Uterus (tissue), 4 donors: ENCODE measurements around the gene SPHK2. TPM values are rescaled to one million over a fixed set of nuclear protein-coding genes. Genes with fewer than 3 reads are reported as not detected.

ENCODE experiments used
- DNase-seq, 2 donors: peaks; one replicate each; pipeline ENCODE4 v3.0.0-alpha.2; 2019 to 2020
- H3K27ac ChIP-seq, 2 donors: fragments of 200-600 bp; sonication (generic); 1 replicate in 1 of 2; 2 replicates in 1 of 2; pipeline ENCODE4 v1.5.1; 2016 to 2018
- H3K27me3 ChIP-seq, 2 donors: fragments of 200-600 bp; sonication (generic); one replicate each; pipeline ENCODE4 v1.5.1; 2018 to 2019; ENCODE audit warnings: control low read depth in 1 of 2
- H3K36me3 ChIP-seq, 2 donors: fragments of 200-600 bp; sonication (generic); one replicate each; pipeline ENCODE4 v1.5.1; 2019; ENCODE audit warnings: control low read depth in 1 of 2
- H3K4me1 ChIP-seq, 2 donors: fragments of 200-600 bp; sonication (generic); one replicate each; pipeline ENCODE4 v1.5.1; 2018 to 2019; ENCODE audit warnings: control low read depth in 1 of 2
- H3K4me3 ChIP-seq, 2 donors: fragments of 200-600 bp; sonication (generic); 1 replicate in 1 of 2; 2 replicates in 1 of 2; pipeline ENCODE4 v1.5.1; 2018 to 2019; ENCODE audit warnings: mild to moderate bottlenecking in 1 of 2
- H3K9me3 ChIP-seq, 2 donors: fragments of 200-600 bp; sonication (generic); one replicate each; pipeline ENCODE4 v1.5.1; 2019; ENCODE audit warnings: control low read depth in 1 of 2
- CTCF ChIP-seq, 4 experiments: fragments of 200-600 bp in 2 of 4; fragments of 450-650 bp in 2 of 4; sonication (generic) in 2 of 4; IDR thresholded peaks; one replicate each; pipeline ENCODE4 v1.5.1; 2016 to 2019; ENCODE audit warnings: antibody characterized with exemption in 4 of 4, mild to moderate bottlenecking in 2 of 4, moderate library complexity in 1 of 4
- POLR2A ChIP-seq, 2 donors: fragments of 450-650 bp; IDR thresholded peaks; one replicate each; pipeline ENCODE4 v1.6.1; 2016; ENCODE audit warnings: antibody characterized with exemption in 2 of 2, mild to moderate bottlenecking in 1 of 2, moderate library complexity in 1 of 2
- intact Hi-C: fragments of 100-400 bp; cut with DNase I; formaldehyde crosslinking; loops from one replicate; pipeline ENCODE4 v1.15.1; 2023; ENCODE audit warnings: low total_unique reads
- total RNA-seq, 4 donors: library from RNA; depleted of rRNA in 3 of 4; stranded (reverse); fragments of >200 nt in 3 of 4; gene quantifications; one replicate each; pipeline versions ENCODE4 v1.1.0 to v1.2.4, GENCODE V29; 2014 to 2023
- donor health status: DM: yes; HTN: yes; CAD: no.

Gene SPHK2
- total RNA-seq, 4 donors from 2014 or later, result 10.0 to 27.2 (median 21.7) TPM

GRCh38 chr19:48596679-48597465 is 22.4 kb upstream of the SPHK2 start:
- no peak for DNase-seq
- no peak overlapping the region for H3K27ac ChIP-seq
- no peaks in the 10 kb centered on the region for H3K27me3 ChIP-seq
- H3K36me3 ChIP-seq, result no peaks in the 10 kb centered on the region
- no peak overlapping the region for H3K4me3 ChIP-seq
- TF ChIP-seq CTCF (IDR thresholded peaks at IDR 0.05), result no peak
- no peak for TF ChIP-seq POLR2A (IDR thresholded peaks at IDR 0.05)
- no peaks in the 10 kb centered on the region for H3K9me3 ChIP-seq
- no peaks in the 10 kb centered on the region for H3K4me1 ChIP-seq
- intact Hi-C loops, result no loop called here

GRCh38 chr19:48598996-48599700 is 20.2 kb upstream of the SPHK2 start:
- no peaks in the 10 kb centered on the region for H3K27me3 ChIP-seq
- no peak overlapping the region for H3K27ac ChIP-seq
- H3K4me1 ChIP-seq, result no peaks in the 10 kb centered on the region
- intact Hi-C loops, result no loop called here
- TF ChIP-seq POLR2A (IDR thresholded peaks at IDR 0.05), result no peak
- TF ChIP-seq CTCF (IDR thresholded peaks at IDR 0.05), result no peak
- no peaks in the 10 kb centered on the region for H3K9me3 ChIP-seq
- H3K36me3 ChIP-seq, result no peaks in the 10 kb centered on the region
- no peak for DNase-seq
- no peak overlapping the region for H3K4me3 ChIP-seq

- no peak overlapping the region for H3K27ac ChIP-seq
- intact Hi-C loops, result no loop called here
- H3K27me3 ChIP-seq, result no peaks in the 10 kb centered on the region
- H3K36me3 ChIP-seq, result no peaks in the 10 kb centered on the region
- no peak for DNase-seq
- H3K4me1 ChIP-seq, result no peaks in the 10 kb centered on the region
- H3K4me3 ChIP-seq, result no peak overlapping the region
- TF ChIP-seq POLR2A (IDR thresholded peaks at IDR 0.05), result no peak
- no peak for TF ChIP-seq CTCF (IDR thresholded peaks at IDR 0.05)
- no peaks in the 10 kb centered on the region for H3K9me3 ChIP-seq
Measured at GRCh38 chr19:48600679-48601417, 18.5 kb upstream of the SPHK2 start.

DNA sequence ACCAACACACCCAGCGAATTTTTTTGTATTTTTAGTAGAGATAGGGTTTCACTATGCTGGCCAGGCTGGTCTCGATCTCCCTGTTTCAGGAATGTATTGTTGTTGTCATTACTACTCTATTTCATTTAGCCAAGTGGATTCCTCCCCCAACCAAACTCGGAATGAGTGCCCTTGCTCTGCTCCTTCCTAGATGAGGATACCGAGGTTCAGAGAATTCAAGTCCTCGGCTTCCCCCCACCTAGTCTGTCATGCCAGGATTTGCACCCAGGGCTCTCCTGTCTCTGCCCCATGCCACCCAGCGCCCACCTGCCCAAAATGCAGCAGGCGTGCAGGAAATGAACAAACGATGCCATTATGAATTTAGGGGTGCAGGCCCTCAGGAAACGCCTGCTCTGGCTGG is 16.3 kb upstream of the SPHK2 start:
- Histone ChIP-seq H3K36me3 (no peaks in the 10 kb centered on the region), H3K27me3 (no peaks in the 10 kb centered on the region), H3K4me3 (no peak overlapping the region), H3K4me1 (no peaks in the 10 kb centered on the region), H3K27ac (no peak overlapping the region), H3K9me3 (no peaks in the 10 kb centered on the region)
- TF ChIP-seq CTCF (IDR thresholded peaks at IDR 0.05) (no peak), POLR2A (IDR thresholded peaks at IDR 0.05) (no peak)
- intact Hi-C loops, result no loop called here
- DNase-seq, result no peak

DNA sequence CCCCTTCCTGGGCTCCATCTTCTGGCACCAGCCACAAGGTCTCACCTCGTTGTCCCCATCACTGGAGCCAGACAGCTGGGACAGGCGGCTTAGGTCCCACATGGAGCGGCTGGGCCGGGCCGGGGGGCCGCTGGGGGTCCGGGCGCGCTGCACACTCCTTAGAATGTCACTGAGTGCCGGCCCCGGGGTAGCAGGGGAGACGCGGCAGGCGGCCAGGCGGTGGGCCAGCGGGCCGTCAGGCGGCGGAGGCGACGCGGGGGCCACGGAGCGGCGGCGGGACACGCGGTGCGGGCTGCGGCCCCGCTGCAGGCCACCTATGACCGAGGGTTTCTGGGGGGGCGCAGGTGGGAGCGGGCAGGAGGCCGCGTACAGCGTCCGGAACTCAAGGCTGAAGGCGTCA is 15.9 kb upstream of the SPHK2 start:
- intact Hi-C loops, result no loop called here
- no peaks in the 10 kb centered on the region for H3K4me1 ChIP-seq
- no peak overlapping the region for H3K27ac ChIP-seq
- TF ChIP-seq CTCF (IDR thresholded peaks at IDR 0.05) (no peak), POLR2A (IDR thresholded peaks at IDR 0.05) (no peak)
- H3K4me3 ChIP-seq, result no peak overlapping the region
- H3K27me3 ChIP-seq, result no peaks in the 10 kb centered on the region
- H3K9me3 ChIP-seq, result no peaks in the 10 kb centered on the region
- H3K36me3 ChIP-seq, result no peaks in the 10 kb centered on the region
- DNase-seq, result no peak
